IPS-11a (cell line): ENCODE results near the gene L1CAM.

ENCODE experiments used
- H3K4me3 ChIP-seq: one replicate; pipeline ENCODE4 v1.5.1; 2013; ENCODE audit warnings: low read depth, low read length, control low read depth

The L1CAM gene

DNA sequence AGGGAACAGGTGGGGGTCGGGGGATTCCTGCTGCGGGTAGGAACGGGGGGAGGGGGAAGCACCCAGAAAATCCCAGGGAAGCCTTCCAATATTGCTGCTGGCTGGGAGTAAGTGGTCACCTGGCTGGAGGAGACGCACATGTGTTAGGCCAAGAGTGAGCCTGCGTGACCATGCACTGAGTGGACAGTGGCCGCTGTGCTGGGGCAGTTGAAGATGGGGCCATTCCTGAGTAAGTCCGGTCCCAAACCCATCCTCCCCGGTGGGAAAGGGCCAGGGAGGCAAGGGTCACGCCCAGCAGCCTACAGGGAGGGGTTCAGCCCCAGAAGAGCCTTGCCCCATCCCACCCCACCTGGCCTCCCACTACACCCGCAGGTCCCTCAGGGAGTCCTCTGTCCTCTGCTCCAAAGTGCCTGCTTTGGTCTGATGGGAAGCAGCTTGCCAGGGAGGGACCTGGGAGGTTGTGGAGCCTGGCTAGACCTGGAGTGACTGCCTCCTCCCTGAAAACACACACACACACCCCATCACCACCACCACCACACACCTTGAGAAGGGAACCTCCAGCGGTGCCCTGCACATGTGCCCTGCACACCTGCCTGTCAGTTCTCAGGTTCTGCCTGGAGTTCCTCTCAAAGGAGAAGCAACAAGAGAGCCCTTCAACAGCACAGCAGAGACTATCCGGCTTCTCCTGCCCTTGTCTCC lies 6.1 kb downstream of the L1CAM start:
- H3K4me3 ChIP-seq = no peak overlapping the region

GRCh38 chrX:153878969-153879653 lies 6.9 kb downstream of the L1CAM start:
- no peak overlapping the region for H3K4me3 ChIP-seq

- no peak overlapping the region for H3K4me3 ChIP-seq
Measured at GRCh38 chrX:153878345-153878744, 7.6 kb downstream of the L1CAM start.

GRCh38 chrX:153877571-153878261 lies 8.3 kb downstream of the L1CAM start:
- H3K4me3 ChIP-seq = no peak overlapping the region

DNA sequence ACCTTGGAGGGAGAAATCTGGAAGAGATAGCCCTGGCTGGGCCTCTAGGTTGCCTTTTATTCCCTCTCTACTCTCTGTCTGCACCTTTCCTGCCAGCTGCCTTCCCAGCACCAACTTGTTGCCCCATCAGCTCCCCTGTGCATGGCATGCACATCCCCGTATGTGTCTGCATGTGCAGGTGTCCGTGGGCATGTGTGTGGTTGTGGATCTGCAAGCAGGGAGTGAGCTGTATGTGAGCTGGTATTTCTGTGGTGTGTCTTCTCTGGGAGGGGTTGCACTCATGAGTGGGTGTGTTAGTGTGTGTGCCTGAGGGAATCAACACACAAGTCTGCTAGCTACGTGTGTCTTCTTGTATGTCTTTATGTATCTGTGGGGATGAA lies 9.9 kb downstream of the L1CAM start:
- no peak overlapping the region for H3K4me3 ChIP-seq

DNA sequence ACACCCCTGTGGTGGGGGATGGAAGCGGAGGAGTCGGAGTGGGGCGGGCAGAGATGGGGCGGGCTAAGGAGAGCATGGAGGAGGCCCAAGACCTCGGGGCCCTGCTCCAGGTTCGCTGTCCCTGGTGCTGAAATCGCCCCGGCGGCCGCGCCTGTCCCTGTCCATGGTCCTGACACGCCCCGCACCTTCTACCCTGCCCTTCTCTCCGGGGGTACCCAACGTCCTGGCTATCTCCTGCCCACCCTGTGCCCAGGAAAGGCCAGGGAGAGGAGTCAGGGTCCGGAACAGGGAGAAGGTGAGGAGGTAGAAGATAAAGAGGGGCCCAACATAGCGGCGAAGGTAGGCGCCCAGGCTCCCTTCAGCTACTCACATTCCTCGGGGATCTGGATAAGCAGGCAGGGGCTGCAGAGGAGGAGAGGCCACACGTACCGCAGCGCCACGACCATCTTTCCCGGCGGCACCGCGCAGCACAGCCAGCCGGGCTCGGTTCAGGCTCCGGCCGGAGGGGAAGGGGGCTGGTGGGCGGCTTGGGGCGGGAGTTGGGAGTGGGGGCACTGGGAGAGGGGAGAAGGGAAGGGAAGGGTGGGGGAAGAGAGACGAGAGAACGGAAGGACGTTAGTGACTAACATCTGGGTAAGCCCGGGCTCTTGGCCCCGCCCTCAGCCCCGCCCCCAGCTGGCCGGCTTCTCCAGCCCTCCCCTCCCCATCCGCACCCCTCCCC lies 10.4 kb downstream of the L1CAM start:
- H3K4me3 ChIP-seq = no peak overlapping the region

DNA sequence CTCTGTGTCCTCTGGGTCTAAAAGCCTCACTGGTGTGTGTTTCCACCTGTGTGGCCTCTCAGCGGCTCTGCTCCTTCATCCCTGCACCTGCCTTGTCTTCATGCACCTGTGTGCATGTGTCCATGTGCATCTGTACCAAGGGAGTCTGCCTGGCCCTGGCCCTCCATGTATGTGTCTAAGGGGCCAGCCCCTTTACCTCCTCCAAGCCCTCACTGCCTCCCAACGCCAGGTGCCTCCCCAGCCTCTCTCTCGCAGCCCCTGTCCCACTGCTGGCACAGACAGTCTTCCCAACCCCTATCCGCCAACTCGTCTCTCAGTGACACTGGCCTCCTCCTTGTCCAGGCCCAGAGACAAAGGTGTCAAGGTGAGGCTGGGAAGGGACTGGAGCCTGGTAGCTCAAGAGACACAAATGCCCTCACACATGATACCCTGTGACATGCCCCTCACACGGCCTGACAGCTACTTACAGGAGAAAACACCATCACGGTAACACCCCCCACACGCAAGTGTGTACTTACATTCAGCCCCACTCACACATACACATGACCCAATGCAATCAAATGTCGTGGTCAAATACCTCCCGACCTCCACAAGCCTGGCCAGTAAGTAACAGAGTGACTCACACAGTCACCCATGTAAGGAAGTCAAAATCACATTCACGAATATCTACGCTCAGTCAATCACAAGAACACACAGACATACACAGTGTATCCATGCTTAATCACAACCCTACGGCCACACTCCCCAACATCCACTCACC lies 11.4 kb downstream of the L1CAM start:
- H3K4me3 ChIP-seq = no peak overlapping the region

GRCh38 chrX:153874085-153874365 lies 11.9 kb downstream of the L1CAM start:
- no peak overlapping the region for H3K4me3 ChIP-seq

- no peak overlapping the region for H3K4me3 ChIP-seq
Measured at GRCh38 chrX:153873282-153874084, 12.5 kb downstream of the L1CAM start.

DNA sequence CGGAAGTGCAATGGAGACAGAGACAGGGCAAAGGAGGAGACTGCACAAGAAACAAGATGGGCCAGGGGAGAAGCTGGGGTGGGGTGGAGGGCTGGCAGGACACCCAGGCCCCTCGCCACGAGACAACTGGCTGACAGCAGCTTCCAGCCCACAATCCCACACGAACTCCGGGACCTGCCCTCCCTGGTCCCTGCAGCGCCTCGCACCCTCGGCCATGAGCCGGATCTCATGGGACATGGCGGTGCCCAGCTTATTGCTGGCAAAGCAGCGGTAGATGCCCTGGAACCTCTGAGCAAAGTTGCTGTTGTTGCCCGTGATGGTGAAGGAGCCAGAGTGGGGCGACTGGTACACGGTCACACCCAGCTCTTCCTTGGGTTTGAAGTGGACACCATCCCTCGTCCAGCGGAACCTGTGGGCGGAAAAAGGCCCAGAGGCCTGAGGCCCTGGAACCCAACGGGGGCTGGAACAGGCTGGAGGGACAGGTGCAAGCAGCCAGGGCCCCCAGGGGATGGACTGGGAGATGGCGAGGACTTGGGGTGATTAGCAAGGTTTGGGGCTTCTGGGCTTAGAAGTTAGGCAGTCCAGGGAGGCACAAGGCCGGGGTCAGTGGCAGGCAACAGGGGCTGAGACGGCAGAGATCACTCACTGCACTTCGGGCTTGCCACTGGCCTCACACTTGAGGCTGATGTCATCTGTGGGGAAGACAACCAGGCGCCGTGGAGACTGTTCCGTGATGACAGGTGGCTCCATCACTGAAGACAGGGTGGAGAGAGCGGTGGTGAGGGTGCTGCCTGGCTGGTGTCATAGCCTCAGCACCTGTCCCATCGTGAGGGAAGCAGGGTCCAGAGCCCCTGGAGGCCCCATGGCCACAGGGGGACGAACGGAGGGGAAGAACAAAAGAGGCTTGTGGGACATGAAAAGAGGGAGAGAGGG lies 13.8 kb downstream of the L1CAM start:
- no peak overlapping the region for H3K4me3 ChIP-seq

DNA sequence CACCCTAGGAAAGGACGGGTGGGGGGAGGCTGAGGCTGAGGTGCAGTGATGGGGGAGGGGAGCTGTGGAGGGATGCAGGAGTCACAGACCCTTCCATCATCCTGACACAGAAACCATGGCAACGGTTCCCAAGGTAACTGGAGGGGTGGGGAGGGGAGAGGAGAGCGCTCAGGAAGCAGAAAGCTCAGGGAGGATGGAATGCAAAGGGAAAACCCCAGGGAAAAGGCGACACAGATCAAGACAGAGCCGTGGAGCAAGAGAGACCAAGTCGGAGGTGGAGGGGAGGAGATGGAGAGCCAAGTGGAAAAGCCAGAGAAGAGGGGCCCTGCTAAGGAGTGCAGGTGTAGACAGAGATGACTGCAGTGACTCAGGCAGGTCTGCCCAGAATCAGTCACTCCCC lies 14.5 kb downstream of the L1CAM start:
- H3K4me3 ChIP-seq = no peak overlapping the region

GRCh38 chrX:153870791-153871360 lies 15.1 kb downstream of the L1CAM start:
- H3K4me3 ChIP-seq = no peak overlapping the region

DNA sequence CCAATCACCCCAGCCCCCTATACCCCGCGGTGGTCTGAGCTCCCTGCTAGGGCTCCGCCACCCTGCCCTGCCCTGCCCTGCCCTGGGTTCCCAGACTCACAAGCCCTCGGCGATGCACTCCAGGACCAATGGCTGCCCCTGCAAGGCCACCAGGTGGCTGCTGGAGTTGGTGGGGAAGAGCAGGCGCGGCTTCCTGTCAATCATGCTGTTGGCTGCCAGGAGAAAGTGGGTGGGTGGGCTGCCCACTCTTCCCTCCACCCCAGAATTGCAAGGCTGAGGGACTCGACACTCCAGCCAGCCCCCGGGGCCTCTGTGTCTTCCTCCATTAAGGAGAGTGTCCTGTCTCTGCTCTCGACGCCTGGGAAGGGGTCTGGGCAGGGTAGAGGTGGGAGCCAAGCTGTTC lies 15.7 kb downstream of the L1CAM start:
- H3K4me3 ChIP-seq = no peak overlapping the region

DNA sequence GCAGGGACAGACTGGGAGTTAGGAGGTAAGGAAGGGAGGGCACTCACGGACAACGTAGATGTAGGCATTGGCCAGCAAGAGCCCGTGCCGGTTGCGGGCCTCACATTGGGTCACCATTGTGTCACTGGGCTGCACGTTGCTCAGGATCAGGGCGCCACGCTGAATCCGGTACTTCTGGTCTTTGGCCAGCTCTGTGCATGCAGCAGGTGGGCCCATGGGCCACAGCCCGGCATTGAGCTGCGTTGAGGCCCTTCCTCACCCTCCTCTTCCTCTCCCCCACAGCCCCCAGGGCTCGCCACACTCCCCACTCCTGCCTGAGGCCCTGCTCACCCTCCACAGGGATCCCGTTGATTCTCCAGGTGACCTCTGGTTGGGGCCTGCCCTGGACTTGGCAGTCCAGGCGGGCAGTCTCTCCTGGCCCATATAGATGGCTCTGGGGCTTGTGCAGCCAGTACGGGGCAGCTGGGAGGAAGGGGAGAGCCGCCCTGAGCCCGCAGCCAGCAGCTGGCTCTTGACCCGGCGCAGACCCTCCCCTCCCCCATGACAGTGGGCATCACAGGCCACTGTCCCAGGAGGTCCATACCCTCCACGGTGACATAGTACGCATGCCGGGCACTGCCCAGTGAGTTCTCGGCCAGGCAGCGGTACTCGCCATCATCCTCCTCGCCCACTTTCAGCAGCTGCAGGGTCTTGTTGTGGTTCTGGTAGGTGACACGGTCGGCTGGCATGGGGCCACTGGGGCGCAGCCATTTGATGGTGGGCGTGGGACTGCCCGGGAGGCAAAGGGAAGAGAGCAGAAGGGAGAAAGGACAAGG lies 16.3 kb downstream of the L1CAM start:
- no peak overlapping the region for H3K4me3 ChIP-seq

DNA sequence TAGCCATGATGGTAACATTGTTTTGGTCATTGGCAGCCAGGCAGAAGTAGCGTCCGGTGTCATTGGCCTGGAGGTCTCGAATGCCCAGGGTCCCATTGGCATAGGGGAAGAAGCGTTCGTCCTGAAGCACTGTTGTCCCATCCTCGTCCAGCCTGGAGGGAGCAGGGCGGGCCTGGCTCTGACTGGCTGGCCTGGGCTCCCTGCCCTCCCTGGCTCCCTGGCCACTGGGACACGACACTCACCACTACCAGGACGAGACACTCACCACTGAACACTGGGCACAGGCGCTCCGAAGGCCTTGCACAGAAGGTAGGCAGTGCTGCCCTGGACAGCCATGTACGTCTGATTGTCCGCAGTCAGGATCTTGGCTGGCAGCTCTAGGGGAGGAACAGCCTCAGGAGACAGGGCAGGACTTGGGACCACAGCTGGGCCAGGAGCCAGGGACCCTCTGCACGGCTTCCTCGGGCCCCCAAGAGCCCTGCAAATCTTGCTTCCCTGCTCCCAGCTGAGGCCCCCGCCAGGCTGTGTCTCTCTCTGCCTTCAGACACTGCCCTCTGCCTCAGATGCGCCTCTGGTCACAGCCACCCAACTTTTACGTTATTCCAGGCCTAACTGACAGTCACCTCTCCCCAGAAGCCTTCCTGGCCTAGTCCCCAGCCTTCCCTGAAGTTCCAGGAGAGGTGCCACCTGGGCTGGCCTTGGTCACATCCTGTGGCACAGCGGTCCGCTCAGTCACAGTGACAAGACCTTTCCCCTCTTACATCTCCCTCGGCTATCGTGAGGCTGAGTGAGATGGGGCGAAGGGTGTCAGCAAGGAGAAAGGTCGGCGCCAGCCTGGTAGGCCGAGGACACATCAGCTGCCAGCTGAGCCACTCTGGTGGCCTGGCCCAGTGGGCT lies 17.1 kb downstream of the L1CAM start:
- no peak overlapping the region for H3K4me3 ChIP-seq

- H3K4me3 ChIP-seq = no peak overlapping the region
Measured at GRCh38 chrX:153867671-153868070, 18.3 kb downstream of the L1CAM start.

- H3K4me3 ChIP-seq = no peak overlapping the region
Measured at GRCh38 chrX:153867139-153867538, 18.8 kb downstream of the L1CAM start.
